H1 (cell line): ENCODE results near the gene PTPRG. TPM values are rescaled to one million over a fixed set of nuclear protein-coding genes. Genes with fewer than 3 reads are reported as not detected.
A peak's percentile ranks its signal among the peaks of the same experiment; 100 is the strongest.

Source experiments
- CTCF ChIA-PET: fragments of 300-600 bp; sonication (Branson Sonifier 250); formaldehyde crosslinking; loops from one replicate; lab custom pipeline; 2021; ENCODE audit not compliant: partially characterized antibody; lab: Charles Lee
- POLR2A ChIA-PET: fragments of 300-600 bp; sonication (Branson Sonifier 250); formaldehyde crosslinking; loops from one replicate; lab custom pipeline; 2021; ENCODE audit warnings: inconsistent platforms; ENCODE audit not compliant: partially characterized antibody; lab: Charles Lee
- DNase-seq, 2 experiments: peaks; one replicate each; pipeline versions ENCODE4 v3.0.0 to v3.0.0-alpha.2; 2010 to 2022; ENCODE audit warnings: low spot score in 2 of 2, low read depth in 1 of 2, mixed read lengths in 1 of 2
- FAIRE-seq: peaks from 2 replicates; lab custom pipeline; 2011; peaks lifted over from hg19 to GRCh38; lab: Jason Lieb, UNC
- H2AFZ ChIP-seq: 2 replicates; pipeline ENCODE4 v1.8.1; 2012; ENCODE audit warnings: low read length, inconsistent platforms
- H2AK5ac ChIP-seq: 2 replicates; pipeline ENCODE4 v1.6.1; 2013; ENCODE audit warnings: low read depth, low read length
- H2BK120ac ChIP-seq: replicated peaks from 2 replicates; pipeline ENCODE3; 2013; ENCODE audit warnings: low read depth, low read length, inconsistent platforms
- H2BK12ac ChIP-seq: 2 replicates; pipeline ENCODE4 v1.6.1; 2013; ENCODE audit warnings: low read depth, low read length
- H2BK15ac ChIP-seq: 2 replicates; pipeline ENCODE4 v1.6.1; 2013; ENCODE audit warnings: low read length
- H2BK20ac ChIP-seq: 2 replicates; pipeline ENCODE4 v1.6.1; 2013; ENCODE audit warnings: low read length
- H2BK5ac ChIP-seq: 2 replicates; pipeline ENCODE4 v1.6.1; 2013; ENCODE audit warnings: low read depth, low read length
- H3K14ac ChIP-seq: 2 replicates; pipeline ENCODE4 v1.6.1; 2013; ENCODE audit warnings: inconsistent platforms; ENCODE audit not compliant: insufficient read length
- H3K18ac ChIP-seq: 2 replicates; pipeline ENCODE4 v1.6.1; 2013; ENCODE audit warnings: low read length; ENCODE audit errors: extremely low read depth
- H3K23ac ChIP-seq: 2 replicates; pipeline ENCODE4 v1.6.1; 2013; ENCODE audit warnings: inconsistent platforms; ENCODE audit not compliant: insufficient read length
- H3K23me2 ChIP-seq: 2 replicates; pipeline ENCODE4 v1.6.1; 2013; ENCODE audit warnings: low read depth, low read length
- H3K27ac ChIP-seq: 2 replicates; pipeline ENCODE4 v1.6.1; 2011; ENCODE audit warnings: low read depth, low read length, inconsistent platforms
- H3K27me3 ChIP-seq, 4 experiments: replicated peaks in 1 of 4; 1 replicate in 1 of 4; 2 replicates in 3 of 4; pipeline versions ENCODE4 v1.6.1 to v1.8.1; 2011 to 2013; ENCODE audit warnings: low read length in 3 of 4, mild to moderate bottlenecking in 3 of 4, inconsistent platforms in 2 of 4, mixed read lengths in 2 of 4, moderate library complexity in 1 of 4; ENCODE audit not compliant: control insufficient read depth in 3 of 4, insufficient read depth in 3 of 4; ENCODE audit errors: extremely low read depth in 1 of 4
- H3K36me3 ChIP-seq, 4 experiments: 2 replicates each; pipeline versions ENCODE4 v1.6.1 to v1.8.1; 2011 to 2013; ENCODE audit warnings: mild to moderate bottlenecking in 4 of 4, low read length in 3 of 4, moderate library complexity in 2 of 4, control low read depth in 1 of 4, inconsistent platforms in 1 of 4; ENCODE audit not compliant: insufficient read depth in 4 of 4, control insufficient read depth in 2 of 4
- H3K4ac ChIP-seq: replicated peaks from 2 replicates; pipeline ENCODE3; 2013; ENCODE audit warnings: low read length, low read depth, mixed read lengths, inconsistent platforms; ENCODE audit not compliant: insufficient read length
- H3K4me1 ChIP-seq, 4 experiments: replicated peaks in 1 of 4; 1 replicate in 1 of 4; 2 replicates in 3 of 4; pipeline versions ENCODE4 v1.6.1 to v1.8.1; 2011 to 2013; ENCODE audit warnings: low read length in 3 of 4, inconsistent platforms in 2 of 4, mixed read lengths in 1 of 4; ENCODE audit not compliant: insufficient read depth in 4 of 4, control insufficient read depth in 3 of 4
- H3K4me2 ChIP-seq, 2 experiments: 2 replicates each; pipeline versions ENCODE4 v1.6.1 to v1.8.1; 2011 to 2013; ENCODE audit warnings: low read depth in 2 of 2, low read length in 2 of 2, control low read depth in 1 of 2, inconsistent platforms in 1 of 2, mild to moderate bottlenecking in 1 of 2; ENCODE audit not compliant: insufficient read depth in 1 of 2
- H3K4me3 ChIP-seq, 4 experiments: fragments of 200-600, 300-600 bp in 1 of 4; sonication (generic), shearing (Covaris generic), sonication (Bioruptor Twin) in 1 of 4; 2 replicates each; pipeline versions ENCODE4 v1.5.1 to v1.8.1; 2011 to 2016; ENCODE audit warnings: low read length in 4 of 4, low read depth in 3 of 4, control low read depth in 2 of 4, inconsistent platforms in 2 of 4, mild to moderate bottlenecking in 2 of 4, mixed read lengths in 1 of 4, moderate library complexity in 1 of 4; ENCODE audit not compliant: insufficient read depth in 2 of 4; ENCODE audit errors: extremely low read depth in 1 of 4
- H3K56ac ChIP-seq: replicated peaks from 2 replicates; pipeline ENCODE3; 2013; ENCODE audit warnings: low read depth, mild to moderate bottlenecking, mixed read lengths, low read length, inconsistent platforms; ENCODE audit not compliant: insufficient read length
- H3K79me1 ChIP-seq: 2 replicates; pipeline ENCODE4 v1.6.1; 2013; ENCODE audit warnings: low read depth, low read length, control low read depth
- H3K79me2 ChIP-seq, 2 experiments: 2 replicates each; pipeline versions ENCODE4 v1.6.1 to v1.8.1; 2012 to 2013; ENCODE audit warnings: low read length in 2 of 2, mild to moderate bottlenecking in 2 of 2, inconsistent platforms in 1 of 2; ENCODE audit not compliant: insufficient read depth in 2 of 2, control insufficient read depth in 1 of 2
- H3K9ac ChIP-seq, 4 experiments: replicated peaks in 1 of 4; 1 replicate in 1 of 4; 2 replicates in 3 of 4; pipeline versions ENCODE4 v1.6.1 to v1.8.1; 2011 to 2013; ENCODE audit warnings: low read depth in 3 of 4, low read length in 3 of 4, control low read depth in 2 of 4, mild to moderate bottlenecking in 2 of 4, moderate library complexity in 2 of 4, inconsistent platforms in 1 of 4; ENCODE audit errors: extremely low read depth in 1 of 4
- H3K9me3 ChIP-seq, 2 experiments: 2 replicates each; pipeline versions ENCODE4 v1.6.1 to v1.8.1; 2012 to 2013; ENCODE audit warnings: mild to moderate bottlenecking in 2 of 2, moderate library complexity in 2 of 2, control low read depth in 1 of 2, inconsistent platforms in 1 of 2, low read depth in 1 of 2, low read length in 1 of 2, mixed read lengths in 1 of 2; ENCODE audit not compliant: insufficient read depth in 2 of 2
- H4K20me1 ChIP-seq, 2 experiments: replicated peaks in 1 of 2; 2 replicates each; pipeline versions ENCODE3 to v1.8.1; 2011 to 2013; ENCODE audit warnings: inconsistent platforms in 2 of 2, low read length in 2 of 2, mild to moderate bottlenecking in 1 of 2; ENCODE audit not compliant: insufficient read depth in 2 of 2, control insufficient read depth in 1 of 2
- H4K5ac ChIP-seq: 2 replicates; pipeline ENCODE4 v1.6.1; 2013; ENCODE audit warnings: low read length, low read depth, mixed read lengths, inconsistent platforms; ENCODE audit not compliant: insufficient read length
- H4K8ac ChIP-seq: 2 replicates; pipeline ENCODE4 v1.8.0; 2013; ENCODE audit warnings: mild to moderate bottlenecking, moderate library complexity, low read length, inconsistent platforms; ENCODE audit not compliant: insufficient read depth; ENCODE audit errors: extremely low read depth
- H4K91ac ChIP-seq: replicated peaks from 2 replicates; pipeline ENCODE3; 2013; ENCODE audit warnings: low read length, mixed read lengths, inconsistent platforms; ENCODE audit not compliant: insufficient read length
- CEBPB ChIP-seq: IDR thresholded peaks from 2 replicates; pipeline ENCODE4 v1.6.1; 2012; ENCODE audit warnings: low read depth, low read length
- GTF2F1 ChIP-seq: IDR thresholded peaks from 2 replicates; pipeline ENCODE4 v1.6.1; 2012; ENCODE audit warnings: low read depth, low read length, improper control_type of control experiment, borderline replicate concordance
- HDAC2 ChIP-seq, 2 experiments: fragments of 300-600 bp in 1 of 2; sonication (generic) in 1 of 2; IDR thresholded peaks; 2 replicates each; pipeline ENCODE4 v1.6.1; 2011 to 2012; ENCODE audit warnings: low read depth in 2 of 2, low read length in 2 of 2, mild to moderate bottlenecking in 2 of 2, moderate library complexity in 2 of 2, borderline replicate concordance in 1 of 2, inconsistent platforms in 1 of 2
- JUN ChIP-seq: IDR thresholded peaks from 2 replicates; pipeline ENCODE4 v1.6.1; 2011; ENCODE audit warnings: low read depth, mild to moderate bottlenecking, improper control_type of control experiment, low read length
- KDM1A ChIP-seq: fragments of 200-600, 300-600 bp; sonication (generic); IDR thresholded peaks from 2 replicates; pipeline ENCODE4 v1.7.1; 2016; ENCODE audit warnings: mild to moderate bottlenecking, low read length, borderline replicate concordance
- RNF2 ChIP-seq: fragments of 200-900, 300-1000 bp; sonication (generic); IDR thresholded peaks from 2 replicates; pipeline ENCODE4 v1.7.1; 2016; ENCODE audit warnings: borderline replicate concordance, low read depth, mild to moderate bottlenecking, antibody characterized with exemption, low read length; ENCODE audit not compliant: poor library complexity, severe bottlenecking; ENCODE audit errors: missing control alignments
- SP1 ChIP-seq: IDR thresholded peaks from 2 replicates; pipeline ENCODE4 v1.6.1; 2011; ENCODE audit warnings: low read depth, low read length
- TCF12 ChIP-seq: IDR thresholded peaks from 2 replicates; pipeline ENCODE4 v1.6.1; 2011; ENCODE audit warnings: low read depth, mild to moderate bottlenecking, low read length
- TEAD4 ChIP-seq: IDR thresholded peaks from 2 replicates; pipeline ENCODE4 v1.6.1; 2012; ENCODE audit warnings: low read depth, low read length, inconsistent platforms, mixed read lengths
- WGBS, 2 experiments: shearing (Covaris generic) in 1 of 2; methylation state at CpG; one replicate each; pipeline versions ENCODE4 v1.1.6 to v1.1.7; 2013 to 2015; ENCODE audit warnings: low lambda C conversion rate in 2 of 2, mixed read lengths in 2 of 2, inconsistent platforms in 1 of 2, low coverage in 1 of 2, missing lambda C conversion rate in 1 of 2; ENCODE audit not compliant: insufficient replicate concordance in 2 of 2, insufficient coverage in 1 of 2, insufficient read length in 1 of 2; ENCODE audit errors: extremely low coverage in 1 of 2, missing lambda C conversion rate in 1 of 2; 5-methylcytosine and 5-hydroxymethylcytosine counted together
- polyA plus RNA-seq, 7 experiments: library from polyadenylated mRNA; depleted of rRNA in 3 of 7; stranded (reverse) in 5 of 7; unstranded in 2 of 7; fragments of >200 nt in 5 of 7; fragments of 200-250 nt in 2 of 7; gene quantifications; 1 replicate in 5 of 7; 2 replicates in 1 of 7; 4 replicates in 1 of 7; pipeline versions ENCODE4 v1.2.1 to v1.2.3, GENCODE V29; 2011 to 2013; ENCODE audit warnings: missing spikeins in 2 of 7, mixed read lengths in 2 of 7
- total RNA-seq: library from RNA; stranded (reverse); fragmentation: NEBNext Ultra II Directional; extraction: Animal tissue kit (Norgen Biotek cat#: 25700); gene quantifications from 2 replicates; pipeline ENCODE4 v1.2.1, GENCODE V29; 2021
- TF ChIP-seq, protein P1 (sequence below): IDR thresholded peaks from 2 replicates; pipeline ENCODE4 v1.6.1; 2011; ENCODE audit warnings: low read length, improper control_type of control experiment
- TF ChIP-seq, protein P2 (sequence below): IDR thresholded peaks from 2 replicates; pipeline ENCODE4 v1.6.1; 2012; ENCODE audit warnings: inconsistent platforms

The PTPRG gene
- total and polyA plus RNA-seq, 2 of the 8 experiments (the other 6 are each of a cell fraction or from before 2014, with no cell fraction given), result 23.3 to 96.2 TPM

DNA sequence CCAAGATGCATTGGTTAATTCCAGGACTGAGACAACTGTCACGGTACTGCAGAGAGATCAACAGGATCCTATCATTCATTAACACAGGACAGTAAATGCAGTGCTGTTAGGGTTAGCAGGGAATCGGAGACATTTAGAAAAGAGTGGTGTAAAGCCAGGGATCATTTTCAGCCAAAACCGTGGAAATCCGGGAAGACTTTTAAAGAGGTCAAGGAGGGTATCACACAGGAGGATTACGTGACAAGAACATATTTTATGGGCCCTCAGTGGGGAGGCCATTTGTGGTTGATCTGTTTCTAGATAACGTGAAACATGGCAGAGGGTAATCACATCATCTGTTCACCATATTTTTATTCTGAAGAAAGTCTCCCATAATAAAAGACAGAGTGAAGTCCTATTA lies 216.1 kb downstream of the PTPRG start:
- no peak for FAIRE-seq
- Histone ChIP-seq H3K79me2 (peaks cover 4 to 93% of the 10 kb centered on the region in 2 experiments; a peak in 3 of 4 replicates), H3K23me2 (no peaks in the 10 kb centered on the region; the same call in 1 of the 2 replicates), H2AK5ac (no peak overlapping the region), H3K36me3 (no peaks in the 10 kb centered on the region), H4K20me1 (peaks cover 2 to 6% of the 10 kb centered on the region in 2 experiments), H2BK12ac (no peak overlapping the region), H3K4me3 (no peak overlapping the region), H2BK120ac (no peak overlapping the region), H4K91ac (no peak overlapping the region), H3K4me2 (no peak overlapping the region), H3K4me1 (peaks cover 2 to 9% (median 5%) of the 10 kb centered on the region in 4 experiments; a peak in 4 of 7 replicates), H3K9me3 (no peaks in the 10 kb centered on the region), H3K18ac (no peak overlapping the region), H2BK15ac (no peak overlapping the region), H3K27me3 (no peaks in the 10 kb centered on the region), H3K4ac (no peak overlapping the region), H4K8ac (no peak overlapping the region), H4K5ac (no peak overlapping the region), H2BK20ac (peak overlapping the region; percentile 38; the same call in 1 of the 2 replicates), H3K27ac (no peak overlapping the region), H2AFZ (no peak overlapping the region), H3K23ac (no peak overlapping the region), H3K79me1 (peaks cover 8% of the 10 kb centered on the region), H3K14ac (no peak overlapping the region), H3K9ac (no peak overlapping the region), H3K56ac (no peak overlapping the region), H2BK5ac (no peak overlapping the region)
- 93% methylated on average over 6 of the region's 6 CpGs; no CpG with 5 or more reads in 1 of the 2 experiments for whole genome bisulfite sequencing, 2 experiments
- ChIA-PET CTCF (interaction anchor here (0.6 to 2.4 kb wide), 7 partner anchors 8 to 395 kb away, joined by 3 to 10 read pairs (median 3); no protein-coding TSS in a partner anchor), POLR2A (interaction anchor here (1.2 to 2.4 kb wide), 3 partner anchors 12 to 200 kb away, joined by 3 to 6 read pairs (median 3); no protein-coding TSS in a partner anchor)
- DNase-seq, result no peak
- TF ChIP-seq, protein P1, sequence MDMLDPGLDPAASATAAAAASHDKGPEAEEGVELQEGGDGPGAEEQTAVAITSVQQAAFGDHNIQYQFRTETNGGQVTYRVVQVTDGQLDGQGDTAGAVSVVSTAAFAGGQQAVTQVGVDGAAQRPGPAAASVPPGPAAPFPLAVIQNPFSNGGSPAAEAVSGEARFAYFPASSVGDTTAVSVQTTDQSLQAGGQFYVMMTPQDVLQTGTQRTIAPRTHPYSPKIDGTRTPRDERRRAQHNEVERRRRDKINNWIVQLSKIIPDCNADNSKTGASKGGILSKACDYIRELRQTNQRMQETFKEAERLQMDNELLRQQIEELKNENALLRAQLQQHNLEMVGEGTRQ, result no peak
- TF ChIP-seq KDM1A, result no peak
- TF ChIP-seq TEAD4, result no peak
- no peak for TF ChIP-seq SP1
- TF ChIP-seq RNF2, result no peak
- no peak for TF ChIP-seq JUN
- TF ChIP-seq, protein P2, sequence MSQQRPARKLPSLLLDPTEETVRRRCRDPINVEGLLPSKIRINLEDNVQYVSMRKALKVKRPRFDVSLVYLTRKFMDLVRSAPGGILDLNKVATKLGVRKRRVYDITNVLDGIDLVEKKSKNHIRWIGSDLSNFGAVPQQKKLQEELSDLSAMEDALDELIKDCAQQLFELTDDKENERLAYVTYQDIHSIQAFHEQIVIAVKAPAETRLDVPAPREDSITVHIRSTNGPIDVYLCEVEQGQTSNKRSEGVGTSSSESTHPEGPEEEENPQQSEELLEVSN, result no peak
- TF ChIP-seq GTF2F1, result no peak
- no peak for TF ChIP-seq TCF12
- TF ChIP-seq HDAC2 (IDR thresholded peaks at IDR 0.05; ENCODE audit: borderline replicate concordance in 1 of 2, low read depth in 2 of 2, low read length in 2 of 2), result no peak
- no peak for TF ChIP-seq CEBPB
